Gastrocnemius medialis (tissue), 4 donors: ENCODE data around the gene ISM2.

Source experiments
- POLR2A ChIP-seq, 2 donors: fragments of 450-650 bp; IDR thresholded peaks; one replicate each; pipeline ENCODE4 v1.6.1; 2017; ENCODE audit warnings: antibody characterized with exemption in 2 of 2, mild to moderate bottlenecking in 2 of 2, moderate library complexity in 2 of 2
- TF ChIP-seq, protein P1 (sequence below), 5 experiments: fragments of 450-650 bp in 3 of 5; fragments of 200-600 bp in 2 of 5; sonication (generic) in 2 of 5; IDR thresholded peaks in 4 of 5; conservative IDR thresholded peaks in 1 of 5; 1 replicate in 4 of 5; 2 replicates in 1 of 5; pipeline ENCODE4 v1.5.1; 2016 to 2019; ENCODE audit warnings: antibody characterized with exemption in 5 of 5, mild to moderate bottlenecking in 3 of 5, moderate library complexity in 3 of 5

DNA sequence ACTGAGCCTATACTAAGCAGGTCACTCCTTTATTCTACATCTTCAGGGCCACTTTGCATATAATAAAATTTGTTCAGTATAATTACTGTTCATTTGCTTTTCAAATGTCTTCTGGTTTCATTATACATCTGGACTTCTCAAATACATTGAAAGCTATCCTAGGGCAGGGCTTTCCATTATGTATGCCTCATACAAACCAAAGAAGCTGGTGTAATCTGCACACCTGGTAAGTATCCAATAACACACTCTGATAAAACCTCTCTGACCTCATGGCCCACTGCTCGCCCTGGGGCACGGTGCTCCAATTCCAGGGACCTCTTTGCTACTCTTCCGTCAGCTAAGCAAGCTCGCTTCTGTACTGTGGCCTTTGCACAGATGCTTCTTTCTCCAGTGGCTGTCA is 21.9 kb upstream of the ISM2 start:
- TF ChIP-seq POLR2A (IDR thresholded peaks at IDR 0.05): no peak
- TF ChIP-seq, protein P1, sequence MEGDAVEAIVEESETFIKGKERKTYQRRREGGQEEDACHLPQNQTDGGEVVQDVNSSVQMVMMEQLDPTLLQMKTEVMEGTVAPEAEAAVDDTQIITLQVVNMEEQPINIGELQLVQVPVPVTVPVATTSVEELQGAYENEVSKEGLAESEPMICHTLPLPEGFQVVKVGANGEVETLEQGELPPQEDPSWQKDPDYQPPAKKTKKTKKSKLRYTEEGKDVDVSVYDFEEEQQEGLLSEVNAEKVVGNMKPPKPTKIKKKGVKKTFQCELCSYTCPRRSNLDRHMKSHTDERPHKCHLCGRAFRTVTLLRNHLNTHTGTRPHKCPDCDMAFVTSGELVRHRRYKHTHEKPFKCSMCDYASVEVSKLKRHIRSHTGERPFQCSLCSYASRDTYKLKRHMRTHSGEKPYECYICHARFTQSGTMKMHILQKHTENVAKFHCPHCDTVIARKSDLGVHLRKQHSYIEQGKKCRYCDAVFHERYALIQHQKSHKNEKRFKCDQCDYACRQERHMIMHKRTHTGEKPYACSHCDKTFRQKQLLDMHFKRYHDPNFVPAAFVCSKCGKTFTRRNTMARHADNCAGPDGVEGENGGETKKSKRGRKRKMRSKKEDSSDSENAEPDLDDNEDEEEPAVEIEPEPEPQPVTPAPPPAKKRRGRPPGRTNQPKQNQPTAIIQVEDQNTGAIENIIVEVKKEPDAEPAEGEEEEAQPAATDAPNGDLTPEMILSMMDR (IDR thresholded peaks at IDR 0.05 in 4 of 5, conservative IDR thresholded peaks at IDR 0.05 in 1 of 5): no peak
